ENCODE results near the gene ANKLE2.
"Not testable (repeated sequence)": the region's sequence is repeated elsewhere in the genome, so short reads cannot be mapped to it uniquely, and the experiment has no call there.

ANKLE2 gene

DNA sequence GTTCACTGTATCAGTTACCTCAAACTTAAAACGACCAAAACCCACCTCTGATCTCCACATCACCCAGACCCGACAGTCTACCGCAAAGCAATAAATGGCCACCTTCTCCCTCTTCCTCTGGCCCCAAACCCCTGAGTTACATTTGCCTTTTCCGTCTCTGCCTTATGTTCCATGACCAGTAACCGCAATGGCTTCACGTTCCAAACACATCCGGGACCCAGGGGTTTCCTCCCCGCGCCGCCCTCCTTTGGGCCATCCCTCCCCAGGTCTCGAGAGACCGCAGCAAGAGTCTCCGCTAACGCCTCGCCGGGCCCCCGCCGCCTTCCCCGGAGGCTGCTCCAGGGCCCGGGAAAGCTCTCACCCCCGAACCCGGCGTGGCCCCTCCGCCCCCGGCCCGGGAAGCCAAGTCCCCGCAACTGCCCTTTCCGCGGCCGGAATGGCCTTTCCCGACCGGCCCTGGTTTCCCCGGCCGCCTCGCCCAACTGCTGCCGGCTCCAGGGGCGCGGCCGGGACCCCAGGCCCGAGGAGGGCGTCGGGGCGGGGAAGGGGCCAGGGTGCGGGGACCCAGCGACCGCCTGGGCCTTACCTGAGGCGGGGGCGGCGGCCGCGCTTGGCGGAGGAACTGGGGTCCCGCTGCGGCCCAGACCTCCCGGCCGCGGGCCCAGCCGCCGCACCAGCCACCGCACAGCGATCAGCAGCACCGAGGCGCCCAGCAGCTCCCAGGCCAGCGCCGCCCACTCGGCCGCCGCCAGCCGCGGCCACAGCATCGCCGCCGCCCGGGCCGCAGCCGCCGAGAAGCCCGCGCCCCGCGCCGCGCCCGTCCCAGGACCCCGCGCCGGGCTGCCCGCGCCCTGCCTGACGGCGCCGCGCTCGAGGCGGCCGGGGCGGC, at the start of gene ANKLE2:
Gene ANKLE2 (minus strand): TSS at position 801 of the 889 bp plus-strand sequence. CDS start 34 bp downstream, at position 767.
- peak; percentile 72 for DNase-seq

DNA sequence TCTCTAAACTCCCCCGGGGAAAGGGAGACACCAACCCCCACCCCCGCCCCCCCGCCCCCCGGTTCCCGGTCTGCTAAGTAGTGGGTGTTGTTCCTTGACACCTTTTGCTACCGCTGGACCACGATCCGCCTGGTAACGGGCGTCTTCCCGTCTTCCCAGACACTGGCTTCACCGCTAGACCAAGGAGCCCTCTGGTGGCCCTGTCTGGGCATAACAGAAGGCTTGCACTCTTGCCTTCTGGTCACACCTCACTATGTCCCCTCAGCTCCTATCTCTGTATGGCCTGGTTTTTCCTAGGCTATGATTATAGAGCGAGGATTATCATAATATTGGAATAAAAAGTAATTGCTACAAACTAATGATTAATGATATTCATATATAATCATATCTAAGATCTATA, 47.8 kb upstream of the ANKLE2 start:
- DNase-seq: peak; percentile 18

DNA sequence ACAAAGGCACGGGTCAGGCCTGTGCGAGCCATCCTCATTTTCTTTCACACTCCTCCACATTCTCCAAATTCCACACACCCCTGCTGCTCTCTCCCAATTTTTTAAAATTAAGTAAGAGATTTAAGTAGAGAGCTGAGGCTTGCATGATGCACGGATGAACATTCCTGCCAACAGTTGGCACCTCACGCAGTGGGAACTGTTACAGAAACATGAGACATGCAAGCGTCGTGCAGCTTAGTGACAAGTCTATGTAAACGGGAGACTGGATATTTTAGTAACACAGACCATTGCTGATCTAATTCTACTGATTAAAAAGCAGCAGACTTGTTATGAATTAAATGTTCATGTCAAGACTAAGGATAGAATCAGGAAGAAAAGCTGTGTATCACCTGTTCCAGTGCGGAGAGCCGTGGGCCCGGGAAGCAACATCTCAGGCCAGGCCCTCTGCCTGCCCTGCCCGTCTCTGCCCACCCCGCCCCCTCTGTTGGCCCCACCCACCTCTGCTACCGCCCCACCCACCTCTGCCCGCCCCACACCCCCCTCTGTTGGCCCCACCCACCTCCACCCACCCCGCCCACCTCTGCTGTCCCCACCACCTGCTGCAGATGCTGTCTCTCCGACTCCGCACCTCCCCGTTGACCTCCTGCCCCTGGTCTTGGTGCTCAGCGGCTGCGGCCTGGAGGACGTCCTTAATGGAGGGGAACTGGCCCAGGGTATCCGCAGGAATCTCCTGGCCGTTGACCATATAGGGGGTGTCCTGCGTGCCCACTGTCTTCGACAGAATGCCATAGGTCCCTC, 45.9 kb upstream of the ANKLE2 start:
- DNase-seq: no peak

DNA sequence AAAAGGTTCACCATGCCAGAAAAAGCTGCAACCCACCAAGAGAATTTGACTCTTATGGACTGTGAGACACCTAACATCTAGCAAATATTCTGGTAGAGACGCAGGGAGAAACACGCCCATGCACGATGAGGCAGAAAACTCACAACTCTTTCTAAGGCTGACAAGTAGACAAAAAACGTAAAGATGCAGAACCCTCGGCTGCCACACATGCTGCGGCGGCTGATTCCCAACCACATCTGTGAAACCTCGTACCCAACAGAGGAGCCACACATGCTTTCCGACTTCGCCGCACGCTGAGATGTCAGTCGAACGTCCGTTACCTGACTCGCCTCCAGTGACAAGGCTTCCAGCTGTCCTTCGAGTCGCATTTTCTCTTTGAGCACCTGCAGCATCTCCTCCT, 45.2 kb upstream of the ANKLE2 start:
- DNase-seq: no peak

DNA sequence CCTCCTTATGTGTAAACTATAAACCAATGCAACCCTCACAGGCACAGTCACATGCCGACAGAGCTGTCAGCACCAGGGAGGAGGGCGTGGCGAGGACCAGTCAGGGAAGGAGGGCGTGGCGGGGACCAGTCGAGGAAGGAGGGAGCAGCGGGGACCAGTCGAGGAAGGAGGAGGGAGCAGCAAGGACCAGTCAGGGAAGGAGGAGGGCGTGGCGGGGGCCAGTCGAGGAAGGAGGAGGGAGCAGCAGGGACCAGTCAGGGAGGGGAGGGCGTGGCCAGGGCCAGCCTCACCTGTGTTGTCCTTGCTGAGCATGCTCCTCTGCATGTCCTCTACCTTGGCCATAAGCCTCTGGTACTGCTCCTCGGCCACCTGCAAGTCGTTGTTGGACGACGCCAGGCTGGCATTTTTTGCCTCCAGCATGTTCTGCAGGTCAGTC, 42.8 kb upstream of the ANKLE2 start:
- DNase-seq: no peak

DNA sequence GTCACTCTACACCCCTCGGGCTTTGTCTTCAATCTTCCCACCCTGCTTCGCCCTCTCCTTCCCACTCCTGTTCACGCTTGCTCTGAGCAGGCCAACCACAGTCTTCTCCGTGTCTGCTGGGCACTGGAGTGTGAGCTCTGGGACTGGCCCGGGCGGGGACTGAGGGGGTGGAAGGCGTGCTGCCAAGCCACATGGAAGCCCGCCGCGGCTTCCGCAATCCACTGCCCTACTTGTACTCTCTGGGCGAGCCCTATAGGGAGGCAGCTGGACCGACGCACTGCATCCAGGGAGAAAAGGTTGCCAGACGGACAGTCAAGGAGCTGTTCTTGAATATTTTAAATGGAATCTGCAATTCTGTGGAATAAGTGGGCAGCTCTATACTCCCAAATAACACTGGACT, 42.3 kb upstream of the ANKLE2 start:
- no peak for DNase-seq

DNA sequence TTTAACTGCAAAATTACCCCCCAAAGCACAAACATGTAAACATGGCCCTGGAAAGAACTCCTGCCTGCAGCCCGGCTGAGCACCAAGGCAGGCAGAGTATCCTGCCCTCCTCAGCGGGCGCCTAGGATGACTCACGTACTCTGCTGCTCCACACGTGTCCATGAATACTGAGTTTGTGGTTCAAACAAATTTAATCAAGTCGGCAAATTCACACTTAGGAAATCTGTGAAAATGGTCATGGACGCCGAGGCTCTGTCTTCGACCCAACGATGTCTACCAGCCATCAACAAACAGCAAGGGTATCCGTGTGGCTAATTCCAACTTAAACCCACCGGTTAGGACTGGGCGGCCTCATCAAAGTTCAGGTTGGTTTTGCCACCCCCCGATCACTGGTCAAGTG, 41.5 kb upstream of the ANKLE2 start:
- DNase-seq: no peak

DNA sequence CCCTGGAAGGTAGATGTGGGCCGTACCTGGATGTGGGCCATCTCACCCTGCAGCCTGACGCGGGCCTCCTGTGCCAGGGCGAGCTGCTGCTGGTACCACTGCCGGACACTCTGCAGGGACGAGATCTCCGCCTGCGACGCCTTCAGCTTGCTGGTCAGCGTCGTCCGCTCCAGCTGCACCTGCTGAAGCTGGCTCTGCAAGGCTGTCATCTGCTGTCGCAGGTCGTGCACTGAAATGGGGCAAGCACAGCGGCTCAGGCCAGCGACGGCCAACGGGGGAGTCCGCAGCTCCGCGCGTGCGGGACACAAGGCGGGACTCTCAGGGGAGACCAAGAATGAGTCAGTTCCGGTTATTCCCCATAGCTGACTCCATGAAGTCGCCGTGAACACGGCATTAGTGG, 40.1 kb upstream of the ANKLE2 start:
- DNase-seq: no peak

DNA sequence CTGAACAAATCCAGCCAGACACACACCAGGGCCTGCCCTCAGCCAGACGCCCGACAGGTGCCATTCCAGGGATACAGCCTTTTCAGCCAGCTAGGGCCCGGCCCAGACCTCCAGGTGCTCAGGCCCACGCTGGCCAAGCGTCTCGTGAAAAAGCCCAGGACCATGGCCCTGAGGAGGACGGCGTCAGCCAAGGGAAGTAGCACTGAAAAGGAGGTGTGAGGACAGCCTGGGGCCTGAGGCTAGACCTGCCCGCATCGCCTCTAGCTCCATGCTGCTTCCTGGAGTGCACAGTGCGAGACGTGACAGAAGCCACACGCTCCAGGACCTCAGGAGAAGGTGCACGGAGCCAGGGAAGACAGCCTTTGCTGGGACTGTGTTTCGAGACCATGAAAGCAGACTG, 37.2 kb upstream of the ANKLE2 start:
- no peak for DNase-seq

DNA sequence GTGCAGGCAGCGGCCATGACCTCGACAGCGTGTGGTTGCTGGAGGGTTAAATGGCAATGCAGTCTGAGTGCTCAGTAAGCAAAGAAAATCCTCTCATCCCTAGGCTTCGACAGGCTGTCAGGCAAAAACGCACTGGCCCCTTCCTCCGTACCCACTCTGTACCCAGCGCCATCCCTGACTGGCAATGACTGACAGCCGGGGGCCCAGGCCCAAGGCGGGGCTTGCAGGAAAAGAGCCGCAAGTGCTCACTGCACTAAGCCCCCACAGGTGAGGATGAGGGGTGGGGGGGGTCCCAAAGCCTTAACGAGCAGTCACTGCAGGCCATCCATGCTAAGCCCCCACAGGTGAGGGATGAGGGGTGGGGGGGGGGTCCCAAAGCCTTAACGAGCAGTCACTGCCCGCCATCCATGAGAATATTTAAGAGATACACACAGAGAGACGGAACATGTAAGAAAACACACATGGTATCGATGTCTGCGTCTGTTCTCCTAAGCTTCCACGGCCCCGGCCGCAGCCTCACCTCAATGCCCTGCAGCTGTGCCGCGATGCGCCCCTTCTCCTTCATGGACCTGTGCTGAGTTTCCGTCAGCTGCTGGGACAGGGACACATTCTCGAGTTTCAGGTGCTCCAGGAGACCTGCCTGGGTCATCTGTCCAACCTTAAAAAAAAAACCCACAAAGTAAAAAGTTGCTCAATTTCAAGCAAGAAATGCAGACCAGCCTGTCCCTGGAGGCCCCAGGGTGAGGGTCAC, 36.4 kb upstream of the ANKLE2 start:
- no peak for DNase-seq

DNA sequence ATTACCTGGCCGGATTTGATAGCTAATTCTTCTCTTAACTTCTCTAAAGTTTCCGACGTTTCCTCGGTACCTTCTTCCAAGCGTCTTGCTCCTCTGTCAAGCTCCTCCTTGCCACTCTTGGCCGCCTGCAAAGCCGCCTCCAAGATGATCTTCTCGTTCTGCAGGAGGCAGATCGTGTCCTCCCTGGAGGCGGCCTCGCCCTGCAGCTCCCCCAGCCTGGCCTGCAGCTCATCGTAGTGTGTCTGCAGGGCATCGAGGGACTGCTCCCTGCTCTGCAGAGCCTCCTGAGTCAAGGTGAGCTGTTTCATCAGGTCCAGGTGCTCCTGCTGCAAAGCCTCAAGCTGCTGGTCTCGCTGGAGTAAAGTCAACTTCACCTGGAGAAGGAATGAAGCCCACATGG, 34.2 kb upstream of the ANKLE2 start:
- DNase-seq: no peak

DNA sequence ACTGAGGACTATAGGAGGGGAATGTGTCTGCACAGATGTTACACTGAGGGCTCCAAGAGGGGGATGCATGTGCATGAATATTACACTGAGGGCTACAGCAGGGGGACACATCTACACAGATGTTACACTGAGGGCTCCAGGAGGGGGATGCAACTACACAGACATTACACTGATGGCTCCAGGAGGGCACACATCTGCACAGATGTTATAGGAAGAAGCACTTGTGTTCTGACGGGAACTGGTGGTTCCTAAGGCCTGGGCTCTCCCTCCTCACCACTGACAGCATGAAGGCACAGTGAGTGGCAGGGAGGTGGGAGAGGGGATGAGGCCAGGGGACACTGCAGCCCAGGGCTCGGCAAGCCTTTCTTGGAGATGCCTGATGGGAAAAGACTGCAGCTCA, 30.3 kb upstream of the ANKLE2 start:
- not testable (repeated sequence) for DNase-seq

DNA sequence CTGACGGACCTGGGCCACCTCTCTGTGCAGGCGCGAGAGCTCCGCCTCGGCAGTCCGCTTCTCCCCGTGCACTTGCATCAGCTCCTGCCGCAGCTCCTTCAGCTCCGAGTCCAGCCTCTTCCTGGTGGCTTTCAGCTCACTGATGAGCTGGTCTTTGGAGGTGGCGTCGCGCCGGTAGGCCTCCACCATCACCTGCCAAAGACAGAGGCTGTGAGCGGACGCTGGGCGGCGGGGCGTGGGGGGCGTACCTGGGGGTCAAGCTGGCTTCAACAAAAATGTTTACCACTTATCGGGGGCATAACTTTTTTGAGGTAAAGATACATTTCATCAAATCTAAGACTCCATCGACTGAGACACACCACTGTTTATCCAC, 27.5 kb upstream of the ANKLE2 start:
- DNase-seq: no peak

DNA sequence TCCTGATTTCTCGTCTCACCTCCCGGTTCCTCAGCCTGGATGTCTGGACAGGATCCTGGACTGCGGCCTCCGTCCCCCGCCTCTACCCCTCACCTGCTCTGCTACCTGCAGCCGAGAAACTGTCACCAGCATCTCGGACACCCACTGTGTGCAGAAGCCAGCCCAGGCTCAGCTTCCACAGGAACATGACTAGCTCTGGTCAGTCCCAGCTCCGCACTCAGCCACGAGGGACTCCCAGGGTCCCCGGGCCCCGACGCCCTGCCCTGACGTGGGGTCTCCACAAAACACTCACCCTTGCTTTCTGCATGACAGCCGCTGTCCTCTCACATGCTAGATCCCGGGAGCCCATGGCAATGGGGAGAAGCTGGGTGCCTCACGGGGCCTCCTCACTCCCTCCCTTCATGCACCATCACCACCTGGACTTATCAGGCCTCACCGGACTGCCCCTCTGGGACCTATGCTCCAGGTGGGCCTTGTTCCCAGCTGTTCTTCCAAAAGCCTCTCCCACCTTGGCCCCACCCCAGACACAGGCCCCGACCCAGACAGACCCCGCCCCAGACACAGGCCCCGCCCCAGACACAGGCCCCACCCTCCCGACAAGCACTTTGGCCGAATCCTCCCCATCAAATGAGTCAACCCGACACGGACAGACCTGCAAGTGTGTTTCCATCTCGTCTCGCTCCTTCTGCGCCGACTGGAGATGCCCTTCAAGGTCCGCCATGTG, 26.9 kb upstream of the ANKLE2 start:
- DNase-seq: no peak

DNA sequence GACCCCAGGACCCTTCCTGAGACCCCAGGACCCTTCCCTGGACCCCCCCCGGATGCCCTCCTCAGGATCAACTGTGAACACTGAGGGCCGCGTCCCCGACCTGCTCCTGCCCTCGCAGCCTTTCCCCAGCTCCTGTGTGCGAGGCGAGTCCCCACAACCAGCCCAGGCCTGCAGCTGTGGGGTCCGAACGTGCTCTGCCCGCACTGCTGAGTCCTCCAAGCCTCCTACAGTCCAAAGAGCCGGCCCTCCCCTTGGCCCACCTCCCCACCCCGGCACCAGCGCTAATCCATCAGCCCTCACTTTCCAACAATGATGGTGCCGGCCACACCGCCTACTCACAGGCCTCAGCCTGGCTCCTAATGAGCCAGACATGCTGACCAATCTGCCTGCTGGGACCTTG, 26.2 kb upstream of the ANKLE2 start:
- no peak for DNase-seq

DNA sequence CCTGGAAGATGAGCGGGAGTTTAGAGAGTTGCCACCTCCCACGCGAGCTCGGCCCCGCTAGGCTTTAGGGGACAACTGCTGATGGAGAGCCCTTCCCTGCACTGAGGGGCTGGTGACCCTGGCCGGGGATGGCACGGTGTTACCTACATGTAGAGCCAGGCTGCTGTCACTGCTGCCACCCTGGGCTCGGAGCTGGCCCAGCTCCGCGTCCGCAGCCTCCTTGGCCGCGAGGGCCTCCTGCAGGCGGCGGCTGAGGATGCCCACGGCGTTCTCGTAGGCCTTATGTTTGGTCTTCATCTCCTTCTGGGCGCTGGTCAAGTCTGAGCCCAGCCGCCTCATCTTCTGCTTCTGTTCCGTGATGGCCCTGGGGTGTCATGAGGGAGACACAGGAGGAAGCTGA, 24.6 kb upstream of the ANKLE2 start:
- no peak for DNase-seq

DNA sequence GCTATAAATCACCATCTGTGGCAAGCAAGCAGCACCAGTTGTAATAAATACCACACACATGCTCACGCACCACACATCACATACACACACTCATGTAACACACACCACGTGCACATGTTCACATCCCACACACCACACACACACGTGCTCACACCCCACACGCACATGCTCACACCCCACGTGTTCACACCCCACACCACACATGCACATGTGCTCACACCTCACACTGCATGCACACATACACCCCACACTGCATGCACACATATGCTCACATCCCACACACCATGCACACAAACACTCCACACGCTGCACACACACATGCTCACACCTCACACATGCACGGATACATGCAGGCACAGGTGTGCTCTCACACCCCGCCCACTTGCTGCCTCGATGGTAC, 22.9 kb upstream of the ANKLE2 start:
- DNase-seq: no peak

DNA sequence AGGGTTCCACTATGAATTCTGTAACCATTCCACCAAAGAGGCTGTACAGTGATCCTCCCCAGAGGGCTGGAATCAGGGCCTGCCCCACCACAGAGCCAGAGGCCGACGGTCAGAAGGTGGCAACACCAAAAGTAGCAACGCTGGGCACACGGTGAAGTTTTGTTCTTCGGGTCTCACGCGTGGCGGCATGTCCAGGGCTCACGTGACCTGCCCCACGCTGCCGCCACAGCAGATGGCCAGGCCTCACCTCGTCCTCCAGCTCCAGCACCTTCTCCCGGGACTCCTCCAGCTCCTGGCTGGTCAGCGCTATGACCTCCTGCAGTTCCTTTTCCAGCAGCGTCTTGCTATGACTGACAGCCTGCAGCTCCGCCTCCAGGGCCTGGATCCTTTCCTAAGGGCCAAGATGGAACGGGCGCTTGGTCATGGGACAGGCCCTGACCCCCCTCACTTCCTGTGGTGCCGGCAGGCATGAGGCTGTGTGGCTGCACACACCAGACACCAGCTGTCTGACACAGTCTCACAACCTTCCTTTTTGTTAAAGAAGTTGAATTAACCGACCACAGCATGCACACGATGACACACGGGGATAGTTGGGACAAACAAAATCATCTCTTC, 22.4 kb upstream of the ANKLE2 start:
- no peak for DNase-seq

DNA sequence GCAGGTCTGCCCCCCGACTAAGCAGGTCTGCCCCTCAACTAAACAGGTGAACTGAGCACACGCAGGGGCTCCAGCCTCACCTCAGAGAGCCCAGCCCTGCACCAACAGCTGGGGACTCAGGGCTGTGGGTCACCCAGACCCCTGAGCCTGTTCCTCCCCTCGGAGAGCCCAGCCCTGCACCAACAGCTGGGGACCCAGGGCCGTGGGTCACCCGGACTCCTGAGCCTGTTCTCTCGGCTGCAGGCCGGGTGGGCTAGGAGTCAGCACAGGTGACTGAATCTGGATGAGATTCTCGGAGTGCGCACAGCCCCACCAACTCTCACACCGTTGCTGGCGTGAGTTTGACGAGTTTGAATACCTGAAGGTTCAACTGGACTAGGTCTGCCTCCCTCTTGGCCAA, 20.3 kb upstream of the ANKLE2 start:
- no peak for DNase-seq

DNA sequence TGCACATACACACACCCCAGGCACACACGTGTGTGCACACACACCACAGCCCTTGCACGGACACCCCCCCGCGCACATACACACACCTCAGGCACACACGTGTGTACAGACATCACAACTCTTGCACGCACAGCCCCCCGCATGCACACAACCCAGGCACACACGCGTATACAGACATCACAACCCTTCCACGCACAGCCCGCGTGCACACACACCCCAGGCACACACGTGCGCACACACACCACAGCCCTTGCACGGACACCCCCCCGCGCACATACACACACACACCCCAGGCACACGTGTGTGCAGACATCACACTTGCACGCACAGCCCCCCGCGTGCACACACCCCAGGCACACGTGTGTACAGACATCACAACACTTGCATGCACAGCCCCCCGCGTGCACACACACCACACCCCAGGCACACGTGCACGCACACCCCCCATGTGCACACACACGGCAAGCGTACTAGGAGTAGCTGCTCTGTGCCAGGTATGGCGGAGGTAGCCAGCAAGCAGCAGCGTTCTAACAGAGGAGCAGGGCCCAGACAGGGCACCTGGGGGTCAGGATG, 18.2 kb upstream of the ANKLE2 start:
- no peak for DNase-seq

DNA sequence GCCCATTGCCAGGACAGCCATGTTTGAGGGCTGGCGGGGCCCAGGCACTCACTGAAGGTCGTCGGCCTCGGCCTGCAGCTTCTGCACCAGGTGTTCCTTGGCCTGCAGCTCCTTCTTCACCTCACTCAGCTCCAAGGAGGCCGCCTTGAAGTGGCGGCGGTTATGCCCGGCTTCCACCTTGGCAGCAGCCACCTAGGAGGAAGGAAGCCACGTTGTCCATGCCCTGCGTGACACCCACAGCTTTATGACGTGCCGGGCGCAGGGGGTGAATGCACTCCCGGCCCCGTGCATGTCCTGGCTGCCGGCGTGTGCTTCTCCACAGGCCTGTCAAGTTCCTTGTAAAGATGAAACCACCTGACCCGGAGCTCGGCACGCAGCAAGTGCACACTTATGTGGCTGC, 16.0 kb upstream of the ANKLE2 start:
- no peak for DNase-seq

Measured in activated CD4-positive, alpha-beta T cell treated with anti-CD3 and anti-CD28 coated beads, Interleukin-2, amount 50 U/mL, for 1 hour (primary cell).